AG04449 (cell line): ENCODE results near the gene DIAPH1.

ENCODE experiments used
- CTCF ChIA-PET: fragments of 350-600 bp; formaldehyde crosslinking; extraction: SDS; loops from one replicate; lab custom pipeline; 2021; ENCODE audit warnings: antibody characterized with exemption; lab: Yijun Ruan, JAX
- POLR2A ChIA-PET: fragments of 400-600, 350-600 bp; formaldehyde crosslinking; extraction: SDS; loops from one replicate; lab custom pipeline; 2020; ENCODE audit warnings: antibody characterized with exemption, inconsistent platforms; lab: Yijun Ruan, JAX
- DNase-seq: peaks from one replicate; pipeline ENCODE4 v3.0.0-alpha.2; 2010; ENCODE audit warnings: low read depth, low spot score
- H3K4me3 ChIP-seq: 2 replicates; pipeline ENCODE4 v1.5.1; 2011; ENCODE audit warnings: low read depth, mild to moderate bottlenecking, control low read depth, low read length
- TF ChIP-seq, protein P1 (sequence below): IDR thresholded peaks from one replicate; pipeline ENCODE4 v1.5.1; 2011; ENCODE audit warnings: mild to moderate bottlenecking, moderate library complexity, low read length, control low read depth, inconsistent platforms; ENCODE audit not compliant: insufficient read depth; ENCODE audit errors: missing control alignments

The DIAPH1 gene

DNA sequence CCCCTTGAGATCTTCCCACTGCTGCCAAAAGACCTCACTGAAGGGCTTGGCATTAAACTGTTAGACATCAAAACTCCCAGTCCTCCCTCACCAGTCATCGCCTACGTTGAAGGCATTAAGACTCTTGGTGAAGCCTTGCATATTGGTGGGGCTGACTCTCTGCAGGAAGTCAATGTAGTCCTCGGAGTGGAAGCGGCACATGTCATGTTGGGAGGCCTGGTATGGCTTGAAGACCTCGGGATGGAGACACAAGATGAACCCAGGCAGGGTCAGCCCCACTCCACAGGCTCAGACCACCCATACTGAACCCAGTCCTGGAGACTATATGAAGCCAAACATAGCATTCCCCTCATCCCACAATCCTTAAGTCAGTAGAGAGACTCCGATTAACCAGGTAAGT lies 15.9 kb upstream of the DIAPH1 start:
- H3K4me3 ChIP-seq: no peak overlapping the region
- CTCF ChIA-PET: interaction anchor here (1.3 to 11.9 kb wide), 5 partner anchors 13 to 67 kb away, joined by 3 to 314 read pairs (median 33); partner anchors contain the start of gene DIAPH1
- TF ChIP-seq, protein P1, sequence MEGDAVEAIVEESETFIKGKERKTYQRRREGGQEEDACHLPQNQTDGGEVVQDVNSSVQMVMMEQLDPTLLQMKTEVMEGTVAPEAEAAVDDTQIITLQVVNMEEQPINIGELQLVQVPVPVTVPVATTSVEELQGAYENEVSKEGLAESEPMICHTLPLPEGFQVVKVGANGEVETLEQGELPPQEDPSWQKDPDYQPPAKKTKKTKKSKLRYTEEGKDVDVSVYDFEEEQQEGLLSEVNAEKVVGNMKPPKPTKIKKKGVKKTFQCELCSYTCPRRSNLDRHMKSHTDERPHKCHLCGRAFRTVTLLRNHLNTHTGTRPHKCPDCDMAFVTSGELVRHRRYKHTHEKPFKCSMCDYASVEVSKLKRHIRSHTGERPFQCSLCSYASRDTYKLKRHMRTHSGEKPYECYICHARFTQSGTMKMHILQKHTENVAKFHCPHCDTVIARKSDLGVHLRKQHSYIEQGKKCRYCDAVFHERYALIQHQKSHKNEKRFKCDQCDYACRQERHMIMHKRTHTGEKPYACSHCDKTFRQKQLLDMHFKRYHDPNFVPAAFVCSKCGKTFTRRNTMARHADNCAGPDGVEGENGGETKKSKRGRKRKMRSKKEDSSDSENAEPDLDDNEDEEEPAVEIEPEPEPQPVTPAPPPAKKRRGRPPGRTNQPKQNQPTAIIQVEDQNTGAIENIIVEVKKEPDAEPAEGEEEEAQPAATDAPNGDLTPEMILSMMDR: no peak
- no peak for DNase-seq
- POLR2A ChIA-PET: no interaction called here

DNA sequence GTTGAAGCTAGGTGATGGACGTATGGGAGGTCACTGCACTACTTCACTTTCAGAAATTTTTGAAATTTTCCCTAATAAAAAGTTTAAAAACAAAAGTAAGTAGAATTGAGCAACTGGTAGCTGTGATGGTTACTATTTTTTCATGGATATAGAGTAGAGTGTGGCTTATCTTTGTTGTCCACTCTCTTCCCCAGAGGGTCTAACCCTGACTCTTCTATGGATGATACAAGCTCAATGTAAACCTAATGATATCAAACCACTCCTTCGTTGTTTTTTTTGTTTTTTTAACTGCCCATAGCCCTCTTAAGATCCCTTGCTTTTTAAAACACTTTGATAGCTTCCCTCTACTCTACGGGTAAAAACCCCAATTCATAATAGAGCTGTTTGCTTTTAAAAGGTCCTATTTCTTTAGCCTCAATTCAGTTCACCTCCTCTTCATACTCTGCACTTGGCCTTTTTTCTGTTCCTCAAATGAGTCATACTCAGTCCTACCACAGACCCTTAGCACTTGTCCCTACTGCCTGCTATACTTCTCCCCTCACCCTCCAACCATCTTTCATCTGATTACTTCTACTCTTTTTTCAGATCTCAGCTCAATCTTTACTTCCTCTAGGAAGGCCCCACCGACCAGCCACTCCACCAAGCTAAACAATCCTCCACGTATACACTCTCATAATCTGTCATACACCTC lies 15.2 kb upstream of the DIAPH1 start:
- DNase-seq: no peak
- TF ChIP-seq, protein P1: no peak
- ChIA-PET POLR2A (no interaction called here), CTCF (interaction anchor here (0.9 to 11.9 kb wide), 5 partner anchors 8 to 327 kb away, joined by 3 to 314 read pairs (median 3); partner anchors contain the start of gene DIAPH1)
- H3K4me3 ChIP-seq: no peak overlapping the region

DNA sequence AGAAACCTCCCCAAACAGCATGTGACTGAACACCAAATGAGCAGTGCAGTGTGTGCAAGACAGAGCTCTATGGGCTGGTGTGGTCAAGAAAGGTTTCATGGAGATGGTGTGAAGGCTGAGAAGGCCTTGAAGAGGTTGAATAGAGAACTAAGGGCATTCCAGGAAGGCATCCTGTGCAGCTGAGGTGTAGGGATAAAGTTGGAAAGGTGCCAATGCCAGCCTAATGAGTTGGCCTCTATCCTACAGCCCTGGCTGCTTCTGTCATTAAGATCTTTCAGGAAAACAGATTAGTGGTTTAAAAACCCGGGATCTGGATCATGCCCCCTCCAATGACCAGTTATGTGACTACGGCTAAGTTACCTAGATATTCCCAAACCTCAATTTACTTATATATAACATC lies 13.8 kb upstream of the DIAPH1 start:
- DNase-seq: no peak
- ChIA-PET POLR2A (no interaction called here), CTCF (interaction anchor here (0.9 to 11.9 kb wide), 5 partner anchors 9 to 40 kb away, joined by 4 to 314 read pairs (median 8); partner anchors contain the start of gene DIAPH1)
- no peak overlapping the region for H3K4me3 ChIP-seq
- TF ChIP-seq, protein P1: no peak

DNA sequence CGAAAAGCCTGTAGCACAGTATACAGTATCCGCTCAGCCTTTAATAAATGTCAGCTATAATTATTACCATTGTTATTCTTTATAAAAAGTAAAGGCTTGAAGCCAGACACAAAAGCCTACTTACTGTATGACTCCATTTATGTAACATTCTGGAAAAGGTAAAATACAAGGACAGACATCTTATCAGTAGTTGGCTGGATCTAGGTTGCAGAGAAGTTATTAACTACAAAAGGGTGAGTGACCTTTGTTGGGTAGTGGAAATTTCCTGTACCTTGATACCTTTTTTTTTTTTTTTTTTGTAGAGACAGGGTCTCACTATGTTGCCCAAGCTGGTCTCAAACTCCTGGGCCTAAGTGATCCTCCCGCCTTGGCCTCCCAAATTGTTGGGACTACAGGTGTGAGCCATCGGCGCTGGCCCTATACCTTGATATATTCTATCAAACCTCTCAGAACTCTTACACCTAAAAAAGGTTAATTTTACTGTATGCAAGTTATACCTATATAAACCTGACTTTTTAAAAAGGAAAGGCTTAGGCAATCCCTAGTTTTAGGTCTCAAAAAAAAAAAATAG lies 11.9 kb upstream of the DIAPH1 start:
- POLR2A ChIA-PET: no interaction called here
- DNase-seq: no peak
- CTCF ChIA-PET: interaction anchor here (0.6 to 11.9 kb wide), 4 partner anchors 10 to 62 kb away, joined by 3 to 314 read pairs (median 48); partner anchors contain the start of gene DIAPH1

DNA sequence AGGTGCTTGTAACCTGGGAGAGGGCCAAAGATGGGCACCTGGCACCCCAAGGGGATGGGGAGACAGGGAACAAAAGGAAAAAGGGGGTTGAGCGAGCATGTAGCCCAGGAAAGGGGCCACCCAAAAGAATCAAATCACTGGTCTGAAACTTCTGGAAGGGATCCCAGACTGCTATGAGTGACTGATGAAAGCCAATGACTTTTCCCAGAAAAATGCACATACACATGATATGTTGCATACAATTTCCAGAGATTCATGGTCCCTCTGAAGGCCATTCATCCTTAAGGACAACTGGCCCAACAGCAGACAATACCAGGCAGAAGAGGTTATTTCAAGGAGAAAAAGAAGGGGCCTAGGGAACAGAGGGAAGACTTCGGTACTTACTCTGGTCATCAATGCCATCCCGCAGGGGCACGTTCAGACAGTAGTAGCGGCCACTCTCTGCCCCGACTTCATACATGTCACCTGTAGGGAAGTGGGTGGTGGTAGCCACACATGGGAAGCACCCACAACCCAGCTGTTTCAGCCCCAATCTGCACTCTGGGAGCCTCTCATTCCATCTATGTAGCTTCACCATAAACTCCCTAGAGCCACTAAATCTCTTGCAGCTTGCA lies 9.5 kb upstream of the DIAPH1 start:
- DNase-seq: no peak
- H3K4me3 ChIP-seq: no peak overlapping the region
- TF ChIP-seq, protein P1: no peak
- ChIA-PET POLR2A (no interaction called here), CTCF (interaction anchor here (1.0 to 11.9 kb wide), 5 partner anchors 8 to 65 kb away, joined by 3 to 314 read pairs (median 21); partner anchors contain the start of genes DIAPH1, HDAC3 and RELL2)

More for the DNA sequence above, 11.9 kb upstream of the DIAPH1 start:
- TF ChIP-seq, protein P1: no peak
- H3K4me3 ChIP-seq: no peak overlapping the region
